Esophagus squamous epithelium (tissue), 4 donors: ENCODE results near the gene CRYAA.

Source experiments
- POLR2A ChIP-seq, 4 donors: fragments of 450-650 bp; IDR thresholded peaks; one replicate each; pipeline ENCODE4 v1.6.1; 2017; ENCODE audit warnings: antibody characterized with exemption in 4 of 4, mild to moderate bottlenecking in 4 of 4, moderate library complexity in 3 of 4
- TF ChIP-seq, protein P1 (sequence below), 6 experiments: fragments of 450-650 bp in 4 of 6; fragments of 200-600 bp in 2 of 6; sonication (generic) in 2 of 6; IDR thresholded peaks; one replicate each; pipeline ENCODE4 v1.5.1; 2016 to 2019; ENCODE audit warnings: antibody characterized with exemption in 6 of 6, mild to moderate bottlenecking in 4 of 6, moderate library complexity in 4 of 6

DNA sequence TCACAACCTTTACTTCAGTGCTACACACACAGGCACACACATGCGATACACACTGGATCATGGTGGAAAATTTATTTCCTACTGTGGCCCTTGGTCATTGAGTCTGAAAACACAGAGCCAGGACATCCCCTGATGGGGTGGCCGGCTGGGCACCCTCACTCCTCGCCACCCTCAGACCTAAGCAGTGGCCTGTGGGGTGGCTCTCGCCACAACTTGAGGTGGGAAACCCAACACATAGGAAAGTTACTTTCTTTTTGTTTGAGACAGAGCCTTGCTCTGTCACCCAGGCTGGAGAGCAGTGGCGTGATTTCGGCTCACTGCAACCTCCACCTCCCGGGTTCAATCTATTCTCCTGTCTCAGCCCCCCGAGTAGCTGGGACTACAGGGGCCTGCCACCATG, 19.4 kb downstream of the CRYAA start:
- TF ChIP-seq POLR2A (IDR thresholded peaks at IDR 0.05), result no peak
- TF ChIP-seq, protein P1, sequence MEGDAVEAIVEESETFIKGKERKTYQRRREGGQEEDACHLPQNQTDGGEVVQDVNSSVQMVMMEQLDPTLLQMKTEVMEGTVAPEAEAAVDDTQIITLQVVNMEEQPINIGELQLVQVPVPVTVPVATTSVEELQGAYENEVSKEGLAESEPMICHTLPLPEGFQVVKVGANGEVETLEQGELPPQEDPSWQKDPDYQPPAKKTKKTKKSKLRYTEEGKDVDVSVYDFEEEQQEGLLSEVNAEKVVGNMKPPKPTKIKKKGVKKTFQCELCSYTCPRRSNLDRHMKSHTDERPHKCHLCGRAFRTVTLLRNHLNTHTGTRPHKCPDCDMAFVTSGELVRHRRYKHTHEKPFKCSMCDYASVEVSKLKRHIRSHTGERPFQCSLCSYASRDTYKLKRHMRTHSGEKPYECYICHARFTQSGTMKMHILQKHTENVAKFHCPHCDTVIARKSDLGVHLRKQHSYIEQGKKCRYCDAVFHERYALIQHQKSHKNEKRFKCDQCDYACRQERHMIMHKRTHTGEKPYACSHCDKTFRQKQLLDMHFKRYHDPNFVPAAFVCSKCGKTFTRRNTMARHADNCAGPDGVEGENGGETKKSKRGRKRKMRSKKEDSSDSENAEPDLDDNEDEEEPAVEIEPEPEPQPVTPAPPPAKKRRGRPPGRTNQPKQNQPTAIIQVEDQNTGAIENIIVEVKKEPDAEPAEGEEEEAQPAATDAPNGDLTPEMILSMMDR (IDR thresholded peaks at IDR 0.05), result no peak
